K562 (cell line): ENCODE measurements around the gene PYGO2.

Experiments used
- BACH1 ChIP-seq: fragments of 200-800 bp; sonication (Bioruptor generic); IDR thresholded peaks from 2 replicates; pipeline ENCODE4 v1.6.1; 2016; ENCODE audit warnings: missing genetic modification characterization, missing compliant biosample characterization
- CBX5 ChIP-seq: IDR thresholded peaks from 2 replicates; pipeline ENCODE4 v1.6.1; 2014; ENCODE audit warnings: low read depth, borderline replicate concordance
- DNMT1 ChIP-seq: fragments of 450-650 bp; IDR thresholded peaks from 2 replicates; pipeline ENCODE4 v1.6.1; 2016; ENCODE audit warnings: antibody characterized with exemption, mild to moderate bottlenecking
- EZH2 ChIP-seq: IDR thresholded peaks from 2 replicates; pipeline ENCODE4 v1.6.1; 2012; ENCODE audit warnings: low read depth, mild to moderate bottlenecking, inconsistent platforms, low read length, borderline replicate concordance
- SMAD1 ChIP-seq: fragments of 150-350 bp; IDR thresholded peaks from 2 replicates; pipeline ENCODE4 v1.6.1; 2014; ENCODE audit warnings: low read length, low read depth; ENCODE audit not compliant: partially characterized antibody
- ZFP1 ChIP-seq: fragments of 450-650 bp; formaldehyde crosslinking; IDR thresholded peaks from 2 replicates; pipeline ENCODE4 v1.4.0; 2020; ENCODE audit warnings: mild to moderate bottlenecking, mixed read lengths
- ZNF384 ChIP-seq: IDR thresholded peaks from 2 replicates; pipeline ENCODE4 v1.6.1; 2012; ENCODE audit warnings: low read depth, low read length, improper control_type of control experiment
- TF ChIP-seq, protein P1 (sequence below), 3 experiments: IDR thresholded peaks in 2 of 3; conservative IDR thresholded peaks in 1 of 3; 2 replicates each; pipeline ENCODE4 v1.5.1; 2011 to 2012; ENCODE audit warnings: low read length in 3 of 3, mild to moderate bottlenecking in 3 of 3, control low read depth in 2 of 3, improper control_type of control experiment in 1 of 3, inconsistent platforms in 1 of 3, low read depth in 1 of 3, mixed read lengths in 1 of 3, moderate library complexity in 1 of 3; ENCODE audit not compliant: insufficient read depth in 2 of 3
- TF ChIP-seq, protein P2 (sequence below), 2 experiments: fragments of 450-650 bp in 1 of 2; sonication (generic) in 1 of 2; formaldehyde crosslinking; conservative IDR thresholded peaks; 2 replicates each; pipeline versions ENCODE4 v1.4.0 to v1.8.1; 2020 to 2022; ENCODE audit warnings: mild to moderate bottlenecking in 1 of 2, missing genetic modification reagents in 1 of 2
- TF ChIP-seq, protein P3 (sequence below): sonication (generic); formaldehyde crosslinking; IDR thresholded peaks from 2 replicates; pipeline ENCODE4 v1.8.0; 2022; ENCODE audit warnings: missing genetic modification reagents, mild to moderate bottlenecking, moderate library complexity, borderline replicate concordance

DNA sequence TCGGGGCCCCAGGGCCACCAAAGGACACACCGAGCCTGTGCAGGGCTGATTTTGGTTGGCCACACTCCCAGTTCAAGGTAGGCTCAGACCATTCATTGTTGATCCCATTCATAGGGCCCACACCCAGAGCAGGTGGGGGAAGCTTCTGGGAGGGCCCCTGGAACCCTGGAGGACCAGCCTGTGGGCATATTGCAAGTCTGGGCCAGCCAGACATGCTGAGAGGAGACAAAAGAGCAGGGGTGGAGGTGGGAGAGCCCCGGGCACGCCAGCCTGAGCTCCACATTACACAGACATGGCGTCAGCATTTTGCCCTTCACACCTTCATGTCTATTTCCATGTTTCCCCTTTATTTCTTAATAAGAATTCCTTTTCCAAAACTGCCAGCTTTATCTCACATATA is 50.7 kb downstream of the PYGO2 start:
- TF ChIP-seq CBX5 (no peak), SMAD1 (no peak), BACH1 (tag) (no peak), EZH2 (no peak), DNMT1 (no peak), ZNF384 (no peak), ZFP1 (no peak)
- TF ChIP-seq, protein P1, sequence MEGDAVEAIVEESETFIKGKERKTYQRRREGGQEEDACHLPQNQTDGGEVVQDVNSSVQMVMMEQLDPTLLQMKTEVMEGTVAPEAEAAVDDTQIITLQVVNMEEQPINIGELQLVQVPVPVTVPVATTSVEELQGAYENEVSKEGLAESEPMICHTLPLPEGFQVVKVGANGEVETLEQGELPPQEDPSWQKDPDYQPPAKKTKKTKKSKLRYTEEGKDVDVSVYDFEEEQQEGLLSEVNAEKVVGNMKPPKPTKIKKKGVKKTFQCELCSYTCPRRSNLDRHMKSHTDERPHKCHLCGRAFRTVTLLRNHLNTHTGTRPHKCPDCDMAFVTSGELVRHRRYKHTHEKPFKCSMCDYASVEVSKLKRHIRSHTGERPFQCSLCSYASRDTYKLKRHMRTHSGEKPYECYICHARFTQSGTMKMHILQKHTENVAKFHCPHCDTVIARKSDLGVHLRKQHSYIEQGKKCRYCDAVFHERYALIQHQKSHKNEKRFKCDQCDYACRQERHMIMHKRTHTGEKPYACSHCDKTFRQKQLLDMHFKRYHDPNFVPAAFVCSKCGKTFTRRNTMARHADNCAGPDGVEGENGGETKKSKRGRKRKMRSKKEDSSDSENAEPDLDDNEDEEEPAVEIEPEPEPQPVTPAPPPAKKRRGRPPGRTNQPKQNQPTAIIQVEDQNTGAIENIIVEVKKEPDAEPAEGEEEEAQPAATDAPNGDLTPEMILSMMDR (IDR thresholded peaks at IDR 0.05 in 2 of 3, conservative IDR thresholded peaks at IDR 0.05 in 1 of 3; ENCODE audit: insufficient read depth in 2 of 3, low read depth in 1 of 3, low read length in 3 of 3) = no peak
- TF ChIP-seq, protein P2, sequence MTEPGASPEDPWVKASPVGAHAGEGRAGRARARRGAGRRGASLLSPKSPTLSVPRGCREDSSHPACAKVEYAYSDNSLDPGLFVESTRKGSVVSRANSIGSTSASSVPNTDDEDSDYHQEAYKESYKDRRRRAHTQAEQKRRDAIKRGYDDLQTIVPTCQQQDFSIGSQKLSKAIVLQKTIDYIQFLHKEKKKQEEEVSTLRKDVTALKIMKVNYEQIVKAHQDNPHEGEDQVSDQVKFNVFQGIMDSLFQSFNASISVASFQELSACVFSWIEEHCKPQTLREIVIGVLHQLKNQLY (CRISPR knock-in tag; conservative IDR thresholded peaks at IDR 0.05) = no peak
- TF ChIP-seq, protein P3, sequence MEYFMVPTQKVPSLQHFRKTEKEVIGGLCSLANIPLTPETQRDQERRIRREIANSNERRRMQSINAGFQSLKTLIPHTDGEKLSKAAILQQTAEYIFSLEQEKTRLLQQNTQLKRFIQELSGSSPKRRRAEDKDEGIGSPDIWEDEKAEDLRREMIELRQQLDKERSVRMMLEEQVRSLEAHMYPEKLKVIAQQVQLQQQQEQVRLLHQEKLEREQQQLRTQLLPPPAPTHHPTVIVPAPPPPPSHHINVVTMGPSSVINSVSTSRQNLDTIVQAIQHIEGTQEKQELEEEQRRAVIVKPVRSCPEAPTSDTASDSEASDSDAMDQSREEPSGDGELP (CRISPR knock-in tag) = no peak
